ENCODE measurements around the gene KCNH3.
"Not testable (repeated sequence)": the region's sequence is repeated elsewhere in the genome, so short reads cannot be mapped to it uniquely, and the experiment has no call there.

The KCNH3 gene

DNA sequence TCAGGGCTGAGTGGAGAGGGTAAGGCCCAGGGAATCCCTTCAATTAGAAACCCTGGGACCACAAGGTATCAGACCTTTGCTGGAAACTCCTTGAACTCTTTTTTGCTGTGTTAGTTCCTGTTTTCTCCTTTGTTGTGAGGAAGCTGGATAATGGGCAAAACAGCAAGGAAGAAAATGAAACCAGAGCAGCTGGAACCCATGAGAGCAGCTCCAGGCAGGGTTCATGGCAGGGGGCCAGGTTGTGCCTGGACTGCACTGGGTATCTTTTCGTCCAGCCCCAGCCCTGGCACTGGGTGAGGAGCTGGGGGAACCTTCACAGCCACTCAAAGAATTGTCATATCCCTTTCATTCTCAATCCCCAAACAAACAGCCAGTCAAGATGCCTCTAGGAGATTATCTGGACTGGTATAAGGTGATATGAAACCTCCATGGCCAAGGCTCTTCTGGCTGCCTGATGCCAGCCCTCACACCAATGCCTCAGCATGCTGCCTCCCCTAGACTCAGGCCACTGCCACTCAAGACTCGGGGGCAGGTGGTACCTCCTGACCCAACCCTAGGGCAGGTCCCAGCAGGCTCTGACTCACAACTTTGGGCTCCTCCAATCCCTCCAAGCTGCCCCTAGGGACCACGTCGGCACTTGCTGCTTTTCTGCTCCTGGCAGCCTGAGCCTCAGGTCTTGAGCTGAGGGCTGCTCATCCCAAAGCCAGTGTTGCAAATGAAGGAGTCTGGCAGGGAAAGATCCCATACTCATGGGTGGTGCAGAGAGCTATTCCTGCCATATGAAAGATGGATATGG is 50.1 kb downstream of the KCNH3 start:
- no peak for DNase-seq

DNA sequence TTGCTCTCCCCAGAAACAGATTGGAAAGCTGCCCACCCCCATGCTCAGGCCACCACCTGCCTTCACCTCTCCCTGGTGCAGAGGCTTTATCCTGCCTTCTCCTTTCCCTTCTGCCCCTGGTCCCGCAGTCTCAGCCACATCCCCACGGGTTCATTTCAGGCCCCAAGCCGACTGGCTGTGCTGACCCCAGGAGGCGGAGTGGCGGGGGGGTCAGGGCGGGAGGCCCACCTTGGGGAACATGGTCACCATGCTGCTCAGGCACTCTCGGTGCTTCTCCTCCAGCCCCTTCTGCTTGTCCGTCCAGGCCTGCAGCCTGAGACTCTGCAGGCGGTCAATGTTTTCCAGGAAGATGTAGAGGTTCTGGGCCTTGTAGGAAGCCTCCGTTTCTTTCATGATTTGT is 59.7 kb downstream of the KCNH3 start:
- no peak for DNase-seq

DNA sequence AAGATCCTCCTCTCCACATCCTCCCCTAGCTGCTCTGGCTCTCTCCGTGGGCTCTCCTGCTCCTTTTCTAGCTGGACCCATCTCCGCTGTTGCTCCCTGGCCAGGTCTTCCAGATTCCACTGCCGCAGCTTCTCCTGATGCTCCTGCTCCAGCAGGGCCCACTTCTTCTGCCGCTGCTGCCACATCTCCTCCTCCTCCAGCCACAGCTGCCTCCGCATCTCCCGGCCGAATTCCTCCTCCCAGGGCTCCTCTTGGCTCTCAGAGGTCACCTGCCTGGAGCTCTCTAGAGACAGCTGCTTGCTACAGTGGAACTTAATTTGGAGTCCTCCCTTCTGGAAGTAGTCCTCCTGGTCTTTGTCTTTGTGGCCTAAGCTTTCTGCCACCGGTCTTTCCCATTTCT is 61.1 kb downstream of the KCNH3 start:
- DNase-seq, result no peak

DNA sequence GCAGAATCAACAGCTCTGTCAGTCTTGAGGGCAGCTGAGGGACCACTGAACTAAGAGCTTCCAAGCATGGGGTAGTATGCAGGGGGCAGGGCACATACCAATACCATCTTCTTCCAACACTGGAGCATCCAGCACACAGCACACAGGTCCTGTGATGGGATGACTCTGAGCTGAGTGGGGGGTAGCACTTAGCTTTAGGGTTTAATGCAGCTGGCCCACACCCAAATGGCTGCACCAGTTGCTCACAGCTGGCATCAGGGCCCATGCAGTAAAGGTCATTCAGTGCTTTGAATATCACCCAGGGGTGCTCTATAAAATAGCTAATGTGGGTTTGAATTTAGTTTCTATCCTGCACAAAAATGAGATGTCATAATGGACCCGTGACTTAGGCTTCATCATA is 64.9 kb downstream of the KCNH3 start:
- DNase-seq, result no peak

DNA sequence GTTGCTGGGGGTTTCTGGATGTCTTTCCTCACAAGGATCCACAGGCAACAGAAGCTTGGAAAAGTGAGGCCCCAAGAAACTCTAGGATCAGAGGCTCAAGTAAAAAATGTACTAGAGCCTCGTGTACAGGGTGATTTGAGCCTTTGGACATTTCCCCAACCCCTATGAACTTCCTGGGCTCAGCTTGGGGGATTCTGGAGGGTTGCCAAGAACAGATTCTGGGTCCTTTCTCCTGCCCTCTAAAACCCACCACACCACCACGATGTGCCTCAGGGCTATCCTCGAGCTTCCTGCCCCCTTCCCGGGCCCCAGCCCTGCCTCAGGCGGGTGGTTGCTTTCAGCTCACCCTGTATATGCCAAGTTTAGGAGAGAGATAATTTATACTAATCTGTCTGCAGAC is 66.0 kb downstream of the KCNH3 start:
- no peak for DNase-seq

DNA sequence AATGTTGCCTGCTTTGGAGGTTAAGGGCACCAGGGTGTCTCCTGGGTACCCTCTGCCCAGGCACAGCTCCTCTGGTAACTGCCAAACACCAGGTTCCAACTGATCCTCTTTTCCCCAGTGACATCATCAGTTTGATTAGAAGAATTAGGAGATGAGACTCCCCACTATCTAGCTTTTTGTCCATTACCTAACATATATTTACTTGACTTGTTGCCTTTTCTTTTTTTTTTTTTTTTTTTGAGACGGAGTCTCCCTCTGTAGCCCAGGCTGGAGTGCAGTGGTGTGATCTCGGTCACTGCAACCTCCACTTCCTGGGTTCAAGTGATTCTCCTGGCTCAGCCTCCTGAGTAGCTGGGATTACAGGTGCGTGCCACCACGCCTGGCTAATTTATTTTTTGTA is 66.7 kb downstream of the KCNH3 start, which contains the start of gene FAM186B:
TSS of gene FAM186B (minus strand) at position 101 of the 400 bp plus-strand sequence. CDS start 162 bp downstream, outside the sequence.
- DNase-seq, result not testable (repeated sequence)

Data from activated CD4-positive, alpha-beta T cell treated with anti-CD3 and anti-CD28 coated beads, Interleukin-2, Interleukin-6, amounts not matched to agents 100 ng/mL and 50 ng/mL, durations not matched to agents 16 hours and 8 hours (primary cell).